GDM1 (cell line): ENCODE results near the gene AUTS2.

Experiments
- DNase-seq: peaks from one replicate; lab custom pipeline; 2025; lab: John Stamatoyannopoulos, UW

The AUTS2 gene

DNA sequence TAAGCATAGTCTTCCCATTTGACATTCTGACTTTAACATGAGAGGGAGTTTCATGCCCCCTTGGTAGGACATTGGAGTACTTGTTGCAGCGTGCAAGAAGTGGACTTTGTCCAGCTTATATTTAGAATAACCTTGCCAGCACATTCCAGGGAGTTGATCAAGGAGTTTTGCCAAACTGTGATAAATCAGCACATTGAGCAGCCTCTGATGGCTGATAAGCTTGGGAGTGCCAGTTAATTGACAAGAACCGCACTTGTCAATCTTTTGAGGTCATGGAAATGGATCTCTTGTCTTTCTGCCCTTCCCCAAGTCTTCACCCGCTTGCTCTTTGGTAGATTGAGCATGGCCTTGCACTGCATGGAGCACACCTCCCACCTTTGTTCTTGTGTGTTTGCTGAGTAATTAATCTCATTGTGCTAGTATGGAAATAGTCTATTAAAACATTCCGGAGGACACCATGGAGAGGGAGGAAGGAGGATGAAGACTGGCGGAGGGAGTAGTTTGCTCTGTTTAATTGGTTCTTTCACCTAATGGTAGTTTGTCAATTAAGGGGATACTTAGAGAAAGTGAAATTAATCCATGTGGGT, 865.2 kb downstream of the AUTS2 start:
- DNase-seq, result no peak

DNA sequence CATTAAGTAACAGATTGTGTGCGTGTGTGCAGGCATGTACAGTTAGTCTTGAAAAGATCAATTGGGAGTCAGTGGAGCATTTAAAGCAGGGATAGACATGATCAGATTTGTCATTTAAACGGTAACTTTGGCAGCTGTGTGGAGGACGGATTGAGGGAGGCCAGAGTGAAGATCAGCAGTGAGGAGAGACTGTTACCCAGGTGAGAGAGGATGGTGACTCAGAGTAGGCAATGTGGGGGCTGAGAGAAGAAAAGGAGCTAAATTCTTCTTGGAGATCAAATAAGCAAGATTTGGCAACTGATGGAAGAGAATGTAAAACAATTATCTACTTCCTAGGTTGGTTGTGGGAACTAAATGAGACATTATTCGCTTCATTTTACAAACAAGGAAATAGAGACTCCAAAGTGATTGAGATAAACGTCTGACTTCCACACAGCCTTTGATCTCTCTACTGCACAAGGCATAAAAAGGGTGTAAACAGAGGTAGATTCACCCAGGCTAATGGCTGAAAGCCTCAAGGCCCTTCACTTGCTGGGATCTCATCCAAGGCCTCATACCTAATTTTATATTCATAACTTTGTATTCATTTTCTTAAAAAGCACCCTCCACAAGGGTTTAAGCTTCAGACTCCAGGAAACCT, 868.6 kb downstream of the AUTS2 start:
- DNase-seq, result no peak

DNA sequence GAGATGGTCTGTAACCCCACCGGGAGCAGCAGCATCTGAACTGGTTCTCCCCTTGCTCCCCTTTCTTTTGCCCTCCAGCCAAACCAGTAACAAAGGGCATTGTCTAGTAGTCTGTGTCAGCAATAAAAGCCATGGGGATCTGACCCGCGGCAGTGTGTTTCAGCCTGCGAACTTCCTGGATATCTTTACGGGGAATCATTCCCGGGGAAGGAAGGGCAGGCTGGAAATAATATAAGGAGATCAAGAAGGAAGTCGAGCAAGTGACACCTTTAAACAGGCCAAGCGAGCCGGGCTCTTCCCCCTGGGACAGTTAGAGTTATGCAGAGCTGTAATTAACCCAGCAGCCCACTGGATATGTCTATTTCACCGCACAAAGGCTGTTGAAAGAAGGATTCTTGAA, 872.5 kb downstream of the AUTS2 start:
- no peak for DNase-seq

- no peak for DNase-seq
Observed at GRCh38 chr7:70472601-70473237, 874.4 kb downstream of the AUTS2 start.

DNA sequence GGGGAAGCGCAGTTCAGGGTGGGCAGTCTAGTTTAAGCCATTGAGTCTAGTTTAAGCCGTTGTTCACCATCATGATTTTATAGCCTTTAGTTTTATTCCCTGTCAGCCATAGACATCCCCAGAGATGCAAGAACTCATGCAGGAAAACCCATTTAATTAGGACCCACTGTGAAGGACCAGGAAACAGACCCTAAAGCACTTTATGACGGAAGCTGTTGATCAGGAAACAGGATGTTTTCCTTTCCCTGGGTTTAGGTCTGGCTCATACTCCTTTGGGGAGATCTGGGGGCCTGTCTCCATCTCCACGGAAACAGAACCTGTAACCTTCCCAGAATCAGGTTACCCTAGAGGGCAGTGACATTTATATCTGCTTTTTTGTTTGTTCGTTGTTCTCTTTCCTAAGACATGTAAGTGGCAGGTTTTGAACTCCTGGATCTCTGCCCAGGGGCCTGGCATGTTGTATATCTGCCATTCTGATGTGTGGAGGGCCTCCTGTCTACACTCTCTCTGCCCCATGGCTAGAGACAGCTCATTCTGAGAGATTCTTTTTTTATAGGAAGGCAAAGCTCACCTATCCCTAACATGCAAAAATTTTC, 876.5 kb downstream of the AUTS2 start:
- DNase-seq, result no peak

DNA sequence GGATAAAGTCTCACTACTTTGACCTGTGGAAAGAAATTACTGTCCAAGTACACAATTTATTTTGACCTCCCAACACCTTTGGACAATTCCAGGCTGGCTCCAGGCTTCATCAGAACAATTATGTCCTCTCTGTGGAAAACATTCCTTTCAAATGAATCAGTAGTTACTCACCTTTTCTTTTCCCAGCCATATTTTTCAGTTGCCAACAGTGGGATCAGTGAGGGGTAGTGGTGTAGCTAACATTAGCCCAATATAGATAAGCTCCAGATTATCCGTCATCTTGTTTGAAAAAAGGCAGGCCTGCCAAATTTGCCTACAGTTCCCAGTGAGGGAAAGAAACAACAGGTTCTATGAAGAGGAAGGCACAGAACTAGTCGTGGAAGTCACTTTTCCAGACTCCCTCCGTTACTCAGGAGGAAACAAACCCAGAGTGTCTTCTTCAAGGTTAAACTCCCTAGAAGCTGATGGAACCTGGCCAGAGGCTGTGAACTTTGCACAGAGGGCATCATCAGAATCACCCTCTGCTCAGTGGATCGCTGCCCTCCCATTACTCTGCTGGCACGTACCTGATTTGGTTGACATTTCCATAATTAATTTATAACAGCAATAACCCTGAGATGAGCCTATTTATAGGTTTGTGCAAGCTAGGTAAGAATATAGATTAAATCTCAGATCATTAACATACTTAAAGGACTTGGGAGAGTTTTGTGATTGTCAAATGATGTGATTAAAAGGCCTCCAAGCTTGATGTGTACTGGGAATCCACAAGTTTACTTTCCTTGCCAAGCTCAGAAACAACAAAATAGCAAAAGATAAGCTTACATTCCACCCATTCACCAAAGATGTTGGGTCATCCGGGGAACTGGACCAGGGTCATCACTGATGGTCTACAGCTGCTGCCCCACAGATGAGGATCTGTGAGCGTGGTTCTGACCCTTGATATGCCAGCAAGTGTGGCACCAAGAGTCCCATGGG, 879.0 kb downstream of the AUTS2 start:
- no peak for DNase-seq

- DNase-seq, result no peak
Observed at GRCh38 chr7:70479153-70480021, 881.1 kb downstream of the AUTS2 start.

DNA sequence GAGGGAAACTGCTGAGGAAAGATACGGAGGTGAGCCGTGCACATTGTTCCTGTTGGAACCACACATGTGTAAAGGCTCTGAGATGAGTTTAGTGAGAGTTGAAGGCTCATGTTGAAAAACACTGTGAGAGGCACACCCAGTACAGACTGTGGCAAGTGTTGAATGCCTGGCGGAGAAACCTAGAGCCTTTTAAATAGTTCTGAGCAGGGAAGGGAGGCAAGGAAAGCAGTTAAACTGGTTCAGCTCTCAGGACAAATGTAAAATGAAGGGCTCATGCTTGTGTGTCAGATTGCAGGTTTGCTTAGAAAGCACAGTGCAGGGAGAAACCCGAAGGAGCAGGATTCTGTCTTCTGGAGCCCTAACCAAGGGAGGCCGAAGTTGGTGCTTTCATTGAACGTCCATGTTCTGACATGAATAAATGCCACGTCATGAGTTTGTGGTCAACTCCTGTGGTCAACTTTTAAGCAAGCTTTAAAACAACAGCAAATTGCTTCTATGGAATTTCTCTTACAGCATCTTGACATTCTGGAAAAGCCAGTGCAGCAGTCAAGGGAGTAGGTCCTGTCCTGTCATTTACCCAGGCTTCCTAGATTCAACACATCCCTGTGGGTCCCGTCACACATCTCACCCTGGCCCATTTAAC, 882.8 kb downstream of the AUTS2 start:
- no peak for DNase-seq

GRCh38 chr7:70481570-70482123, 883.4 kb downstream of the AUTS2 start:
- DNase-seq, result no peak

- DNase-seq, result no peak
Observed at GRCh38 chr7:70484255-70484654, 886.0 kb downstream of the AUTS2 start.

DNA sequence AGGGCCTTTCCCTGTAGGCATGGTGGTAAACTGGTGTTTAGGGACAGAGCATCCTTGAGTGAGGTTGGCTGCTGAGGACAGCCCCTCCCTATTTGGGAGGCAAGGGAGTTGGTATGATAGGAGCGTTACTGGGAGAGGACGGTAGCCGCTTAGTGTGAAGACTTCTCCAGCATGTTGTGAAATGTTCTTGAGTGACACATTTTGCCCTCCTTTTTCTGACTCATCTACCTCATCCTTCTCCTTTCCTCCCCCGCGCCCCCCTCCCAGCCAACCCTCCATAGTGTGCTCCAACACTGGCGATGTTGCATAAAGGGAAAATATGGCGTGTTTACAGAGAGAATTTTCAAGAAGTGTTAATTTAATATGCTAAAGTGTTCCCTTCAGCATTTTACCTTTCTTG, 888.7 kb downstream of the AUTS2 start:
- no peak for DNase-seq

DNA sequence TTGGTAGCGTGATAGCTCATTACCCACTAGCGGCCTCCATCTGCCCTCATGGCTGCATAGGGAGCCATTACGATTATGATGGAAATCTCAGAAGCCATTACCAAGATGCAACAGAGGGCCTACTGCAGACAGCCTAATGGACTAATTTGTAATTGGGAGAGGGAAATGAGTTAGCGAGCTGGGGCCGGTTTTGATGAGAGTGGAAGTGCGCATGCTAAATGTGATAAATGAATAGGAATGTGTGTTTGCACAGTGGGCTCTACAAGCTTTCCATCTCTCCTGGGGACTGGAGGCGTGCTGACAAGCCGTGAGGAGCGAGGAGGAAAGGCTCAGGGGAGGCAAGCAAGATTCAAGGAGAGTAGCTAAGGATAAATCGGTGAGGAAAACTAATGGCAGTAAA, 889.2 kb downstream of the AUTS2 start:
- no peak for DNase-seq

DNA sequence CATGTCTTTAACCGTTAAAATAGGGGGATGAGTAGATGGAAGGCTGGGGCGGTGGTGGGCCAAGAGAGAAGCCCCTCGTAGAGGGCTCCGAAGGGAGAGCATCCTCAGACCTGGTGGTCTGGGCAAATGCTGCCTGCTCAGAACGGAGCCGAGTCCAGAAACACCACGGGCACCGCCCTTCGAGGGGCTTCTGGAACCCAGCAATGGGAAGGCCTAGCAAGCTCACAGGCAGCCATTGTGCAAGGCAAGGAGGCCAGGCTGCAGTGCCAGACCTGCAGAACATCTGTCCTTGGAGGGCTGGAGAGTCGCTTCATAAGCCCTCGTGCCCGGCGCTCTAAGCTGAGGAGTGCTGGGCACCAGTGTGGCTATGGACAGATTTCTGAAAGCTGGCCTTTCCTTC, 889.6 kb downstream of the AUTS2 start:
- DNase-seq, result no peak

GRCh38 chr7:70489813-70490212, 891.5 kb downstream of the AUTS2 start:
- DNase-seq, result no peak

- no peak for DNase-seq
Observed at GRCh38 chr7:70492625-70493024, 894.4 kb downstream of the AUTS2 start.

GRCh38 chr7:70494225-70495032, 896.2 kb downstream of the AUTS2 start:
- no peak for DNase-seq

DNA sequence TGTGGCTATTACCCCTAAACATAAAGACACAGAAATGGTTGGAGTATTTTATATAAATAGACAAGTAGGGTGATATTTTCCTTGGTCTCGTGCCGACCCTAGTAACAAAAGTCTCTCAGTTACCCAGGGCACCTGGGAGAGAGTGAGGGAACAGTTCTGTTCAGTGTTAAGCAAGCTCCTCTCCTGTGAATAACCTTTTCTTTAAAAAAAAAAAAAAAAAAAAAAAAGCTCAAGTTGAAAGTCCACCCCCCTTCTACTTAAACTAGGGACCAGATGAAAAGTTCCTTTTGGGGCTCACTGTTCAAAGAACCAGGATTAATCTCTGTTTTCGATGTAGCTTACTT, 896.7 kb downstream of the AUTS2 start:
- no peak for DNase-seq

- no peak for DNase-seq
Observed at GRCh38 chr7:70497793-70498192, 899.5 kb downstream of the AUTS2 start.

- no peak for DNase-seq
Observed at GRCh38 chr7:70498232-70498992, 900.1 kb downstream of the AUTS2 start.
